Mesenchymal stem cell (in vitro differentiated cells and primary cell): Measurements from ENCODE around the gene SPSB1.

Experiments
- DNase-seq: peaks from one replicate; pipeline ENCODE4 v3.0.0-alpha.2; 2013
- H2AFZ ChIP-seq: one replicate; pipeline ENCODE4 v1.6.1; 2013; ENCODE audit warnings: low read depth, mild to moderate bottlenecking, control low read depth, inconsistent platforms, low read length, moderate library complexity
- H2AK5ac ChIP-seq: 2 replicates; pipeline ENCODE4 v1.6.1; 2013; ENCODE audit warnings: low read length, moderate library complexity, mild to moderate bottlenecking, inconsistent platforms; ENCODE audit not compliant: severe bottlenecking
- H2BK120ac ChIP-seq: one replicate; pipeline ENCODE4 v1.6.1; 2013; ENCODE audit warnings: low read depth, mild to moderate bottlenecking, inconsistent platforms, low read length, moderate library complexity
- H2BK12ac ChIP-seq, 2 experiments: one replicate each; pipeline ENCODE4 v1.6.1; 2013; ENCODE audit warnings: inconsistent platforms in 2 of 2, low read length in 2 of 2, mild to moderate bottlenecking in 2 of 2, moderate library complexity in 2 of 2, control low read depth in 1 of 2
- H2BK15ac ChIP-seq: one replicate; pipeline ENCODE4 v1.6.1; 2013; ENCODE audit warnings: mild to moderate bottlenecking, low read depth, inconsistent platforms; ENCODE audit not compliant: poor library complexity, severe bottlenecking
- H2BK5ac ChIP-seq: 2 replicates; pipeline ENCODE4 v1.6.1; 2013; ENCODE audit warnings: low read depth, mild to moderate bottlenecking, low read length, control low read depth, inconsistent platforms; ENCODE audit not compliant: poor library complexity, severe bottlenecking
- H3K14ac ChIP-seq, 2 experiments: one replicate each; pipeline ENCODE4 v1.6.1; 2013; ENCODE audit warnings: inconsistent platforms in 2 of 2, low read length in 2 of 2, control low read depth in 1 of 2, mild to moderate bottlenecking in 1 of 2, moderate library complexity in 1 of 2
- H3K18ac ChIP-seq, 2 experiments: one replicate each; pipeline ENCODE4 v1.6.1; 2013; ENCODE audit warnings: inconsistent platforms in 2 of 2, low read length in 2 of 2, control low read depth in 1 of 2, low read depth in 1 of 2, mild to moderate bottlenecking in 1 of 2
- H3K23ac ChIP-seq, 2 experiments: one replicate each; pipeline ENCODE4 v1.6.1; 2013; ENCODE audit warnings: inconsistent platforms in 2 of 2, low read length in 2 of 2, mild to moderate bottlenecking in 2 of 2, moderate library complexity in 2 of 2, control low read depth in 1 of 2
- H3K27ac ChIP-seq: 2 replicates; pipeline ENCODE4 v1.5.1; 2013; ENCODE audit warnings: mild to moderate bottlenecking, moderate library complexity, low read length, control low read depth, inconsistent platforms; ENCODE audit not compliant: poor library complexity, severe bottlenecking
- H3K27me3 ChIP-seq, 2 experiments: 2 replicates each; pipeline versions ENCODE4 v1.6.1 to v1.7.0; 2013; ENCODE audit warnings: low read length in 2 of 2, mild to moderate bottlenecking in 2 of 2, moderate library complexity in 2 of 2, control low read depth in 1 of 2, inconsistent platforms in 1 of 2; ENCODE audit not compliant: control insufficient read depth in 1 of 2, insufficient read depth in 1 of 2
- H3K36me3 ChIP-seq, 2 experiments: 2 replicates each; pipeline versions ENCODE4 v1.6.1 to v1.7.0; 2013; ENCODE audit warnings: low read length in 2 of 2, control low read depth in 1 of 2, inconsistent platforms in 1 of 2, low read depth in 1 of 2, mild to moderate bottlenecking in 1 of 2; ENCODE audit not compliant: insufficient read depth in 2 of 2, control insufficient read depth in 1 of 2
- H3K4ac ChIP-seq, 2 experiments: one replicate each; pipeline ENCODE4 v1.6.1; 2013; ENCODE audit warnings: inconsistent platforms in 2 of 2, low read length in 2 of 2, mild to moderate bottlenecking in 2 of 2, moderate library complexity in 2 of 2, control low read depth in 1 of 2, low read depth in 1 of 2
- H3K4me1 ChIP-seq: 2 replicates; pipeline ENCODE4 v1.6.1; 2013; ENCODE audit warnings: low read depth, low read length, control low read depth; ENCODE audit not compliant: control insufficient read depth, insufficient read depth
- H3K4me2 ChIP-seq: 2 replicates; pipeline ENCODE4 v1.6.1; 2013; ENCODE audit warnings: low read length, mild to moderate bottlenecking, inconsistent platforms; ENCODE audit not compliant: poor library complexity, severe bottlenecking
- H3K4me3 ChIP-seq, 2 experiments: 2 replicates each; pipeline versions ENCODE4 v1.5.1 to v1.7.0; 2013; ENCODE audit warnings: low read length in 2 of 2, mild to moderate bottlenecking in 2 of 2, control low read depth in 1 of 2, low read depth in 1 of 2; ENCODE audit not compliant: insufficient read depth in 1 of 2
- H3K79me1 ChIP-seq: replicated peaks from 2 replicates; pipeline ENCODE4 v1.6.1; 2013; ENCODE audit warnings: mild to moderate bottlenecking, control low read depth, low read length, inconsistent platforms; ENCODE audit not compliant: poor library complexity, severe bottlenecking
- H3K9ac ChIP-seq: 2 replicates; pipeline ENCODE4 v1.7.0; 2013; ENCODE audit warnings: mild to moderate bottlenecking, low read length, moderate library complexity
- H3K9me3 ChIP-seq: 2 replicates; pipeline ENCODE4 v1.7.0; 2013; ENCODE audit warnings: mild to moderate bottlenecking, low read length; ENCODE audit not compliant: control insufficient read depth
- H4K8ac ChIP-seq: one replicate; pipeline ENCODE4 v1.6.1; 2013; ENCODE audit warnings: inconsistent platforms, mild to moderate bottlenecking, low read length, moderate library complexity
- H4K91ac ChIP-seq: one replicate; pipeline ENCODE4 v1.6.1; 2013; ENCODE audit warnings: mild to moderate bottlenecking, low read length, inconsistent platforms
- WGBS: methylation state at CpG from one replicate; pipeline ENCODE4 v1.1.7; 2013; ENCODE audit warnings: mixed read lengths; 5-methylcytosine and 5-hydroxymethylcytosine counted together

Gene SPSB1

GRCh38 chr1:9373619-9374018 lies 80.9 kb downstream of the SPSB1 start:
- Histone ChIP-seq H2BK120ac (peak overlapping the region; percentile 55), H2BK5ac (no peak overlapping the region), H3K23ac (no peak overlapping the region), H3K18ac (peak overlapping the region; percentile 60 to 63), H2BK15ac (no peak overlapping the region), H3K36me3 (peaks cover 28 to 48% of the 10 kb centered on the region in 2 experiments), H3K9me3 (no peaks in the 10 kb centered on the region), H3K4me3 (no peak overlapping the region), H3K27ac (no peak overlapping the region), H2AFZ (no peak overlapping the region), H4K91ac (no peak overlapping the region), H3K14ac (no peak overlapping the region), H3K4me1 (peaks cover 50% of the 10 kb centered on the region), H3K4me2 (no peak overlapping the region), H4K8ac (no peak overlapping the region), H2AK5ac (peak overlapping the region; percentile 93), H2BK12ac (peak overlapping the region; percentile 55 to 86), H3K27me3 (no peaks in the 10 kb centered on the region), H3K4ac (peak overlapping the region; percentile 15 to 76), H3K79me1 (peaks cover 21% of the 10 kb centered on the region), H3K9ac (no peak overlapping the region)
- DNase-seq, result peak; percentile 43
- WGBS, result 31% methylated on average over 4 of the region's 4 CpGs

GRCh38 chr1:9374748-9375341 lies 82.2 kb downstream of the SPSB1 start:
- peaks cover 12% of the 10 kb centered on the region for H3K79me1 ChIP-seq
- H4K91ac ChIP-seq, result peak overlapping the region; percentile 70
- no peak overlapping the region for H3K14ac ChIP-seq
- H4K8ac ChIP-seq, result peak overlapping the region; percentile 38
- peak overlapping the region in 1 of 2 experiments; percentile 0 for H3K4ac ChIP-seq
- H3K27ac ChIP-seq, result no peak overlapping the region
- H2BK5ac ChIP-seq, result no peak overlapping the region
- peak overlapping the region in 1 of 2 experiments; percentile 35 for H3K18ac ChIP-seq
- peak overlapping the region; percentile 88 to 91 for H2BK12ac ChIP-seq
- 71% methylated on average over 7 of the region's 7 CpGs for WGBS
- peaks cover 46% of the 10 kb centered on the region for H3K4me1 ChIP-seq
- H3K9ac ChIP-seq, result no peak overlapping the region
- no peaks in the 10 kb centered on the region for H3K27me3 ChIP-seq
- H2BK120ac ChIP-seq, result no peak overlapping the region
- H3K23ac ChIP-seq, result no peak overlapping the region
- no peak overlapping the region for H3K4me2 ChIP-seq
- H3K9me3 ChIP-seq, result no peaks in the 10 kb centered on the region
- no peak overlapping the region for H3K4me3 ChIP-seq
- peak overlapping the region; percentile 70 for H2AK5ac ChIP-seq
- no peak overlapping the region for H2AFZ ChIP-seq
- no peak for DNase-seq
- H3K36me3 ChIP-seq, result peaks cover 18 to 36% of the 10 kb centered on the region in 2 experiments
- H2BK15ac ChIP-seq, result peak overlapping the region; percentile 44

GRCh38 chr1:9375912-9376311 lies 83.2 kb downstream of the SPSB1 start:
- Histone ChIP-seq H2BK15ac (peak overlapping the region; percentile 97), H3K36me3 (peaks cover 11 to 26% of the 10 kb centered on the region in 2 experiments), H3K4me3 (no peak overlapping the region), H2AK5ac (peak overlapping the region; percentile 93), H3K79me1 (peaks cover 6% of the 10 kb centered on the region), H3K4me2 (no peak overlapping the region), H2BK5ac (peak overlapping the region; percentile 57), H3K23ac (peak overlapping the region in 1 of 2 experiments; percentile 90), H3K4ac (peak overlapping the region; percentile 98 to 100), H3K9ac (peak overlapping the region; percentile 40), H4K91ac (peak overlapping the region; percentile 97), H3K9me3 (no peaks in the 10 kb centered on the region), H3K4me1 (peaks cover 43% of the 10 kb centered on the region), H3K18ac (peak overlapping the region; percentile 95 to 96), H3K14ac (peak overlapping the region in 1 of 2 experiments; percentile 90), H3K27me3 (no peaks in the 10 kb centered on the region), H2BK120ac (peak overlapping the region; percentile 96), H4K8ac (peak overlapping the region; percentile 96), H3K27ac (peak overlapping the region; percentile 79), H2AFZ (no peak overlapping the region), H2BK12ac (peak overlapping the region; percentile 95 to 99)
- 29% methylated on average over 15 of the region's 15 CpGs for WGBS
- DNase-seq, result peak; percentile 66

- Histone ChIP-seq H2BK12ac (peak overlapping the region; percentile 95 to 99), H3K4me3 (no peak overlapping the region), H3K14ac (peak overlapping the region in 1 of 2 experiments; percentile 90), H3K79me1 (peaks cover 6% of the 10 kb centered on the region), H3K4me2 (peak overlapping the region; percentile 25), H4K91ac (peak overlapping the region; percentile 97), H2BK15ac (peak overlapping the region; percentile 44), H3K18ac (peak overlapping the region; percentile 95 to 96), H3K4ac (peak overlapping the region; percentile 98 to 100), H2AK5ac (peak overlapping the region; percentile 93), H3K27ac (peak overlapping the region; percentile 79), H2BK5ac (peak overlapping the region; percentile 70), H3K9me3 (no peaks in the 10 kb centered on the region), H3K27me3 (no peaks in the 10 kb centered on the region), H4K8ac (peak overlapping the region; percentile 96), H2BK120ac (peak overlapping the region; percentile 96), H3K9ac (peak overlapping the region; percentile 40), H2AFZ (no peak overlapping the region), H3K36me3 (peaks cover 11 to 22% of the 10 kb centered on the region in 2 experiments), H3K23ac (peak overlapping the region in 1 of 2 experiments; percentile 90), H3K4me1 (peaks cover 39% of the 10 kb centered on the region)
- WGBS, result 68% methylated on average over 5 of the region's 5 CpGs
- no peak for DNase-seq
These were observed 83.7 kb downstream of the SPSB1 start for GRCh38 chr1:9376430-9376829.
